Measurements from ENCODE around the gene POU6F2. TPM values are rescaled to one million over a fixed set of nuclear protein-coding genes. Genes with fewer than 3 reads are reported as not detected.
A peak's percentile ranks its signal among the peaks of the same experiment; 100 is the strongest.

The POU6F2 gene
- total RNA-seq, 1 donor from 2014 or later = not detected

DNA sequence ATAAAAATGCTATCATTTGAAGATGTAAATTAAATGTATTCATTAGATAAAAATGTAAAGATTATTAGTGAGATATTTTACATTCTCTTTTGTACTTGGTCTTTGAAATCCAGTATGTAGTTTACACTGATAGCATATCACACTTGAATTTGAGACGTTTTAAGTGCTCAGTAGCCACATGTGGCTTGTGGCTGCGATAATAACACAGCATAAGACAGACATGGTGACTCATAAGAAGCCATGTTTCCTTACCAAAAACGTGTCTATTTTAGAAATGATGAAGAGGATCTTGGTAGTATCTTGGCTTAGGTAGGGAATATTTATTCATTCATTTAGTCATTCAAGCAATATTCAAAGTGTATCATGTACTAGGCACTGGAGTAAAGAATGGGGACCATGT, 149.3 kb downstream of the POU6F2 start:
- Histone ChIP-seq H3K27me3 (no peaks in the 10 kb centered on the region), H3K27ac (no peak overlapping the region), H3K36me3 (no peaks in the 10 kb centered on the region), H3K4me3 (no peak overlapping the region), H3K9me3 (no peaks in the 10 kb centered on the region), H3K4me1 (no peaks in the 10 kb centered on the region)
- intact Hi-C loops (cut with DNase I) = no loop called here
- TF ChIP-seq, protein P1, sequence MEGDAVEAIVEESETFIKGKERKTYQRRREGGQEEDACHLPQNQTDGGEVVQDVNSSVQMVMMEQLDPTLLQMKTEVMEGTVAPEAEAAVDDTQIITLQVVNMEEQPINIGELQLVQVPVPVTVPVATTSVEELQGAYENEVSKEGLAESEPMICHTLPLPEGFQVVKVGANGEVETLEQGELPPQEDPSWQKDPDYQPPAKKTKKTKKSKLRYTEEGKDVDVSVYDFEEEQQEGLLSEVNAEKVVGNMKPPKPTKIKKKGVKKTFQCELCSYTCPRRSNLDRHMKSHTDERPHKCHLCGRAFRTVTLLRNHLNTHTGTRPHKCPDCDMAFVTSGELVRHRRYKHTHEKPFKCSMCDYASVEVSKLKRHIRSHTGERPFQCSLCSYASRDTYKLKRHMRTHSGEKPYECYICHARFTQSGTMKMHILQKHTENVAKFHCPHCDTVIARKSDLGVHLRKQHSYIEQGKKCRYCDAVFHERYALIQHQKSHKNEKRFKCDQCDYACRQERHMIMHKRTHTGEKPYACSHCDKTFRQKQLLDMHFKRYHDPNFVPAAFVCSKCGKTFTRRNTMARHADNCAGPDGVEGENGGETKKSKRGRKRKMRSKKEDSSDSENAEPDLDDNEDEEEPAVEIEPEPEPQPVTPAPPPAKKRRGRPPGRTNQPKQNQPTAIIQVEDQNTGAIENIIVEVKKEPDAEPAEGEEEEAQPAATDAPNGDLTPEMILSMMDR (IDR thresholded peaks at IDR 0.05) = no peak
- DNase-seq (ENCODE audit: low spot score in 2 of 2) = no peak

DNA sequence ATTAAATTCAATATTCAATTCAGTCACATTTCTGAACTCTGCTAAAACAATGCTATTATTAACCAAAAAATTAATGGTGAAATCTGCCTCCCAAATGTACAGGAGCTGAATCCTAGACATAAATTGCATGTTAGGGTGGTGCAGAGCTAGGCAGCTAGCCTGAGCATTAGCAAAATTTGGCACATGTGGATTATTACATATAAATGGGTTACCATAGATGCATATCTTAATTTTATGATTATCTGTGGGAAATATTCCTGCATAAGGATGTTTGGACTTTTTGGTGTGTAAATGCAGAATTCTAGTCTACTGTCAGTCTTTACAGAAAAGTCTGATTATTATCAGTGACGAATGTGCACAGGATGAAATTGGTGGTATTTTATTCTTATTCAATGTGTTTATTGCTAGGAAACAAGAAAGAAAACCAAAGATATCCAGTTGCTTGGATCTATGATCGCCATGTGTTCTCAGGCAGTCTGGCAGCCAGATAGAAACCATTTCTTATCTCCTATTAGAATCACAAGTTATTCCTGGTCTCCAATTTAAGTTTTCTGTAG, 150.7 kb downstream of the POU6F2 start:
- intact Hi-C loops (cut with DNase I) = no loop called here
- H3K27me3 ChIP-seq = no peaks in the 10 kb centered on the region
- no peaks in the 10 kb centered on the region for H3K36me3 ChIP-seq
- H3K27ac ChIP-seq = no peak overlapping the region
- DNase-seq (ENCODE audit: low spot score in 2 of 2) = no peak
- TF ChIP-seq, protein P1 (IDR thresholded peaks at IDR 0.05) = no peak
- no peaks in the 10 kb centered on the region for H3K9me3 ChIP-seq
- H3K4me3 ChIP-seq = no peak overlapping the region
- no peaks in the 10 kb centered on the region for H3K4me1 ChIP-seq

DNA sequence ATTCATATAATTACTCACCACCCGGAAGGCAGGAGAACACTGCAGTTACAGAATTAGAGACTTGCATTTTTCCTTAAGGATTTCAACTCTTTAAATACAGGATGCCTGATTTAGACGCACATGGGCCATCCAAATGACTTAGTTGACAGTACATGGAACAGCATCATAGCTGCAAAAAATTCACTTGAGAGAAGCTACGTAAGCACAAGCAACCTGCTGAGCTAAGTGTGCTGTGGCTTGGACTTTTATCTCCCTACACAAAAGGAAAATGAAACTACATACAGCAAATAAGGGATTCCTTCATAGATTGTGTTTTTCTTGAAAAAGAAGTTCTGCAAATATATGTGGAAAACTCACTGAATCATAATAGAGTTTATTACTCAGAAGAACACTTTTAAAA, 152.6 kb downstream of the POU6F2 start:
- no peak for DNase-seq (ENCODE audit: low spot score in 2 of 2)
- Histone ChIP-seq H3K4me3 (peak overlapping the region in 1 of 2 donors; percentile 4), H3K27me3 (no peaks in the 10 kb centered on the region), H3K4me1 (no peaks in the 10 kb centered on the region), H3K36me3 (no peaks in the 10 kb centered on the region), H3K27ac (no peak overlapping the region), H3K9me3 (no peaks in the 10 kb centered on the region)
- intact Hi-C loops (cut with DNase I) = no loop called here
- TF ChIP-seq, protein P1 (IDR thresholded peaks at IDR 0.05) = no peak

DNA sequence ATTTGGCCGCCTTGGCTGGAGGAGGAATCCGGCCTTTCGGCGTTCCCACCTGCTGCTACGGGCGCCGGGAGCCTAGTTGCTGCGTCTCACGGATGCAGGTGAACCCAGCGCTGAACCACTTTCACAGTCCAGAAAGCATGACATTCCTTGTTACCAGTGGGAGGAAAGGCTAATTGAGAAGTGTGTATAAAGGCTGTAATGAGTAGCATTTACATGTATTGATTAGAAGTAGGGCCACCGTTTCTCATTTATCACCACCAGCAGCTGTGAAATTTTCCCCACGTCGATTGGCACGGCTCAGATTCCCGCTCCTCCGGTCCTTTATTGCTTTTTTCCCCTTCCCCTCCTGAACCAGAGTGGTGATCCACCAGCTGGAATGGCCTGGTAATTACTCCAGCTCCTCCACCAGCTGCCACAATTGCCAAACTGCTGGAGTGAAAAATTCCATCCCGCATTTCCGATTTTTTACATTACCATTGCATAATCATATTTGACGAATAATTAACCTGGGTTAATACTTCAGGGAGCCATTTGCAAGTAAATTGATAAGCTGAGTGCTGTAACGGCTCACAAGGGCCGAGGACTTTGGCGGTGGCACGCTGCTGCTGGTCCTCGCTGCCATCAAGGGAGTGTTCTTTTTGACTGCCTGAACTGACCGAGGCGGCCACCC, 153.3 kb downstream of the POU6F2 start:
- Histone ChIP-seq H3K27ac (no peak overlapping the region), H3K4me3 (peak overlapping the region in 1 of 2 donors; percentile 4), H3K36me3 (no peaks in the 10 kb centered on the region), H3K9me3 (no peaks in the 10 kb centered on the region), H3K4me1 (no peaks in the 10 kb centered on the region), H3K27me3 (no peaks in the 10 kb centered on the region)
- intact Hi-C loops (cut with DNase I) = no loop called here
- no peak for DNase-seq (ENCODE audit: low spot score in 2 of 2)
- TF ChIP-seq, protein P1 (IDR thresholded peaks at IDR 0.05) = no peak

DNA sequence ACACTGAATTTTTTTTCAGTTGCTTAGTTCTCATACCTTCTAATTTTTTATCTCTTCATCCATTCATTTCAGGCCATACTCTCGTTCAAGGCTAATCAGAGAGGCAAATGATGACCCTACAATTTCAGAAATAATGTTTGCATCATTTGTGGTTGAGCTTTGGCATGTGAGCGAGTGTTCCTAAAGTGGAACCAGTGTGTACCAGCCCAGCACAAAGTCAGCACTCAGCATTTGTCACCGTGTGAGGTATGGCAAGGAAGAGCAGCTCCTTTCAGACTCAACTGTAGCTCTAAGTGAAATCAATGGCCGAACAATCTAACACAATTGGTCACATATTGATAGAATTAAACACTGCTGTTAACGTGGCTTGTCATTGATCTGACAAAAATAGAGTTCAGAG, 154.6 kb downstream of the POU6F2 start:
- intact Hi-C loops (cut with DNase I) = no loop called here
- Histone ChIP-seq H3K27me3 (no peaks in the 10 kb centered on the region), H3K36me3 (no peaks in the 10 kb centered on the region), H3K27ac (no peak overlapping the region), H3K4me3 (no peak overlapping the region), H3K4me1 (no peaks in the 10 kb centered on the region), H3K9me3 (no peaks in the 10 kb centered on the region)
- TF ChIP-seq, protein P1 (IDR thresholded peaks at IDR 0.05) = no peak
- no peak for DNase-seq (ENCODE audit: low spot score in 2 of 2)
